Activated T-cell treated with anti-CD3 and anti-CD28 coated beads, Interleukin-2, amount 50 U/mL, for 1 hour (primary cell): Measurements from ENCODE around the gene B3GNT7.
"Not testable (repeated sequence)": the region's sequence is repeated elsewhere in the genome, so short reads cannot be mapped to it uniquely, and the experiment has no call there.

Experiments
- DNase-seq: peaks from one replicate; pipeline ENCODE4 v3.0.0-alpha.2; 2020

The B3GNT7 gene, protein sequence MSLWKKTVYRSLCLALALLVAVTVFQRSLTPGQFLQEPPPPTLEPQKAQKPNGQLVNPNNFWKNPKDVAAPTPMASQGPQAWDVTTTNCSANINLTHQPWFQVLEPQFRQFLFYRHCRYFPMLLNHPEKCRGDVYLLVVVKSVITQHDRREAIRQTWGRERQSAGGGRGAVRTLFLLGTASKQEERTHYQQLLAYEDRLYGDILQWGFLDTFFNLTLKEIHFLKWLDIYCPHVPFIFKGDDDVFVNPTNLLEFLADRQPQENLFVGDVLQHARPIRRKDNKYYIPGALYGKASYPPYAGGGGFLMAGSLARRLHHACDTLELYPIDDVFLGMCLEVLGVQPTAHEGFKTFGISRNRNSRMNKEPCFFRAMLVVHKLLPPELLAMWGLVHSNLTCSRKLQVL

GRCh38 chr2:231395188-231396057, at the start of gene B3GNT7:
Gene B3GNT7 (plus strand): TSS chr2:231395710. CDS start chr2:231395804, 94 bp downstream.
- no peak for DNase-seq

- no peak for DNase-seq
Measured at GRCh38 chr2:231347081-231347480, 48.4 kb upstream of the B3GNT7 start.

DNA sequence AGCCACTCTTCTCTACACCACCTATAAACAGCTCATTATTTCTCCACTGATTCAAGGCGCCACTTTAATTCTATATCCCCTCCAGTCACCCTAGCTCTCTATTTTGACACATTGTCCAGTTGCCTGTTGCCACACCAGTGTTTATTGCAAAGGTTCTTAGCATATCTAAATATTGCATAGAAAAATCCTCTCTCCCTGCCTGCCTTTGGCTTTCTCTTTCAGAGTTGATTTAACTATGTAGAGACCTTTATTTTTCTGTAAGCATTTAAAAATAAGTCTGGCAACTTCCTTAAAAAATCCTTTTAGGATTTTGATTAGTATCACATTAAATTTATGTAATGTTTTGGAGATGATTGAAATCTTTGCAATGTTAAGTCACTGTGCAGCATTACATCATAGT, 47.9 kb upstream of the B3GNT7 start:
- DNase-seq, result no peak

DNA sequence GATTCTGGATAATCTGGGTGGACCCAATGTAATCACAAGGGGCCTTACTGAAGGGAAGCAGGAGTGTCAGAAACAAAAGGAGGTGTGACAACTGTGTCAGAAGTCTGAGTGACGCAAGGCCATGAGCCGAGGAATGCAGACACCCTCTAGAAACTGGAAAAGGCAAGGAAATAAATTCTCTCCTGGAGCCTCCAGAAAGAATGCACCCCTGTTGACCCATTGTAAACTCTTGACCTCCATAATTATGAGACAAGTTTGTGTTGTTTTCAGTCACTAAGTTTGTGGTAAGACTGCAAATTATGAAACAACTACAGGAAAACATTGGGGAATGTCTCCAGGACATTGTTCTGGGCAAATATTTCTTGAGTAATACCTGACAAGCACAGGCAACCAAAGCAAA, 47.3 kb upstream of the B3GNT7 start:
- no peak for DNase-seq

GRCh38 chr2:231348704-231349373, 46.7 kb upstream of the B3GNT7 start:
- no peak for DNase-seq

- DNase-seq, result not testable (repeated sequence)
Measured at GRCh38 chr2:231349374-231349735, 46.2 kb upstream of the B3GNT7 start.

- DNase-seq, result no peak
Measured at GRCh38 chr2:231351648-231352047, 43.9 kb upstream of the B3GNT7 start.

DNA sequence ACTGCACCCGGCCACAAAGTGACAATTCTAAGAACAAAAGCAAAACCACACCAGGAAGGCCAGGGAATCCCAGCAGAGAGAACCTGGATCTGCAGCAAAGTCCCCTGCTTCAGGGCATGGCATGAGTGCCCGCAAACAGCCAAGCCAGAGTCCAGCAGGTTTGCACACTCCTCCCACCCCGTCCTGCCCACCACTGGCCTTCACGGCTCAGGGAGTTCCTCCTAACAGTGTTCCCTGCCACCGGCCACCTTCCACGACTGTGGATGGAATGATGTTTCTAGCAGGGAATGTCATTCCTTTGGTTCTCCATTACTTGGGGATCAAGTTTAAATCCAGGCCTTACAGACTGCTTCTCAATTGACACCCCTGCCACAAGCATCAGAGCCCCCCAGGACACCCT, 42.0 kb upstream of the B3GNT7 start:
- no peak for DNase-seq

DNA sequence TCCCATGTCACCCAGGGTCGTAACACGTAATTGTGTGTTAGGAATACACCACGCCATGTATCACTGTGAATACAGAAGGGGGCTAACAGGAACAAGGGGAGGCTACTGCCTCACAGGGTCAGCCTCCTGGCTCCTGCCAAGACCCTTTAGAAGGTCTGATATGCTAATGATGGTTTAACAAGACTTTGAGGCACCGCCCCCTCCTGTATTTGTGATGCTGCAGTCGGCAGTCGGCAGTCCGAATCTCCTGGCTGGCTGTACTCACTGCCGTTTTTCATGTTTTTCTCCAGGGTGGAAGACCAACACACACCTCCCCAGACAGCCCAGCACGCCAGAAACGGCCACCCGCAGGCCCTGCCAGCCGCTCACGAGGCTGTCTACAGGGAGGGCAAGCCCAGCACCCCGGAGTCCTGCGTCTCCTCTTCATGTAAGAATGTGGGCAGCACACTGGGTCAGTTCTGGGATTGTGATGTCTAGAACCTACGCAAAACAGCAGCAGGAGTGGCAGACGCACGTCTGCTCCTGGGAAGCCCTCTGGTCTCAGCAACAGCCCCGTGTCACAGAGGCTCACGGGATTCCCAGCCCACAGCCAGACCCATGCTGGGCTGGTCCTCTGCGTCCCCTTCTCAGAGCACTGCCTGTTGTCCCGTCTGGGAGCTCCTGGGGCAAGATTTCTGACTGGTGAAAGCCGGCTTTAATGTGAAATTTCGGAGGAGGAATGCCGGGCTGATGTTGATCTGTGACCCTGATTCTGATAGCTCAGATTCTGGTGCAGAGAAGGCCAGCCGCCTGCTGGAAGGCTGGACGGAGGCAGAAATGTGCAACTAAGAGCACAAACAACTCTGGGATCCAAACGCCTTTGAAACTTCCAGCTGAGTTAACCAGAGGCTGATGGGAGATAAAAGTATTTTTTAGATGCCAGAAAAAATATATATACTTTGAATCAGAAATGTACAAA, 39.7 kb upstream of the B3GNT7 start:
- no peak for DNase-seq

GRCh38 chr2:231356466-231356844, 39.1 kb upstream of the B3GNT7 start:
- DNase-seq, result no peak

- DNase-seq, result no peak
Measured at GRCh38 chr2:231357048-231357447, 38.5 kb upstream of the B3GNT7 start.

GRCh38 chr2:231357931-231358330, 37.6 kb upstream of the B3GNT7 start:
- DNase-seq, result no peak

GRCh38 chr2:231359441-231359840, 36.1 kb upstream of the B3GNT7 start:
- no peak for DNase-seq

- DNase-seq, result no peak
Measured at GRCh38 chr2:231359948-231360347, 35.6 kb upstream of the B3GNT7 start.

- no peak for DNase-seq
Measured at GRCh38 chr2:231360401-231360800, 35.1 kb upstream of the B3GNT7 start.

DNA sequence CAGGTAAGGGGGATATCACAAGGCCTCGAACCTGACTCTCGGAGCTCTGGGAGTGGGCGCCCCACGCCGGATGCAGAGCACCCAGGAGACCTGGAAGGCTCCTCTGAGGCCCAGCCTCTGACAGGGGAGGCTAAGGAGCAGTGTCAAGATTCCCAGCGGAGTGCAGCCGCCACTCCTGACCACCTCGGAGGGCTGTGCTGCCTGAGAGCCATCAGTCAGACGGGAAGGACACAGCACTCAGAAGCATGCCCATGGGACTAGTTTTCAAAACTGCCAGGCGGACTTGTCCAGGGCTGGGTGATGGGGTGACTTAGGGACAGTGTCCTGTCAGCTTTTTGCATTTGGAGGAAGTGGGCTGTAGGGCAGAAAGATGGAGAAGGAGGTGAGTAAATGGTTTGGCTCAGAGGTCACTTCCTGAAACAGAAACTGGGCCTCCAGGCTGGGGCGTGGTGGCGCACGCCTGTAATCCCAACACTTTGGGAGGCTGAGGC, 34.6 kb upstream of the B3GNT7 start:
- DNase-seq, result no peak

DNA sequence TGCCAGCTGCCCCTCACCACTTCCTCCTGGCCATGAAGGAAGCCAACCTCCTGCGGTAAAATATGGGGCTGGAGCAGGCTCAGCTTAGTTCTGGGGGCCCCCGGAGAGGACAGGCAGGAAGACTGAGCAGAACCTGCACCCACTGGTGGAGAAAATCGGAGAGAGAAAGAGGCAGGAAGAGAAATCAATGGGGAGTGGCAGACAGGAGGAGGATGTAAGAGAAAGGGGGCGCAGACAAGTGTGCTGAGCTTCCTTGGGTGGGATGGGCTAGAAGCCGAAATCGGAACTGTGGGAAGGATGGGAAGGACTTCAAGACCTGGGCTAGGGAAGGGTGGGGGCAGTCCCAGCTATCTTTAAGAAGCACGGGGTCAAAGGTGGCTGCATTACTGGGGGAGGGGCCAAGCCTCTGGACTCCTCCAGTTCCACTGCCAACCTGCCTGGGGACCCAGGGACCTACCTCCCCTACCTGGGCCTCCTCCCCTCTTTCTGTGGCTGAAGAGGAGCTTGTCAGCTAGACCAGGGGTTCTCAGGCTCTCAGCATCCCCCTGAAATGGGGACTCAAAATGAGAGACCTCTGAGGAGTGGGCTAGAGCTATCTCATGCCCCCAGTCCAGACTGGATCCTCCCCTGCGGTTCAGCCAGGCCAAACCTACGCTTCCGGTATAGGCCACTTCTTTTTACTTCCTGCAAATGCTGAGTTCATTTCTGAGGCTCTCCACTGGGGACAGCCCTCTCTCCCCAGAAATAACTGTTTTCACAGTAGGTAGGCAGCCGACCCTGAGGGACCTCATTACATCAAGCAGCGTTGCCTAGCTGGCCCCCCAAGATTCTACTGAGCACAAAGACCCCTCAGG, 33.6 kb upstream of the B3GNT7 start:
- no peak for DNase-seq

DNA sequence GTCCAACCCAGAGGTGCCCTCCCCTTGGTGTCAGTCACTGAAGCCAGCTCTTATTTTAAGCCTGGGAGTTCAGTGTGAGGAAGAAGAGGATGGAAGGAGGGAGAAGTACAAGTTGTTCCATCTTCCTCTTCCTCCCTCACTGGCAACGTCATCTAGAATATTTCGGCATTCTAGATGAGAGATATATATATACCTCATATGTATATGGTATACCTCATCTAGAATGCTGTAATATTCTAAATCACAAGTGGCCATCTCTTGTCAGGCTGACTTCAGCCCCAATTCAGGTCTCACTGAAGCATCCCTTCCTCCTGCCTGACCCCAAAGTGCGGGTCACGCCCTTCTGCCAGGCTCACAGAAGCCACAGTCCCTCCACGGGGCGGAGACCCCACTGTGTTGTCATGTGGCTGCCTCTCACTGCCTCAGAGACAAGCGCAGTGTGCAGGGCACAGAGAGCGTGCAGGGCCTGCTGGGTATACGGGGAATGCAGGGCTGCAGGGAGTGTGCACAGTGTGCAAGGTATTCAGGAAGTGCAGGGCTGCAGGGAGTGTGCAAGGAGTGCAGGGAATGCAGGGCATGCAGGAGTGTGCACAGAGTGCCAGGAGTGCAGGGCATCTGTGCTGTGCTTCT, 32.8 kb upstream of the B3GNT7 start:
- DNase-seq, result no peak

GRCh38 chr2:231364061-231364460, 31.4 kb upstream of the B3GNT7 start:
- DNase-seq, result no peak

DNA sequence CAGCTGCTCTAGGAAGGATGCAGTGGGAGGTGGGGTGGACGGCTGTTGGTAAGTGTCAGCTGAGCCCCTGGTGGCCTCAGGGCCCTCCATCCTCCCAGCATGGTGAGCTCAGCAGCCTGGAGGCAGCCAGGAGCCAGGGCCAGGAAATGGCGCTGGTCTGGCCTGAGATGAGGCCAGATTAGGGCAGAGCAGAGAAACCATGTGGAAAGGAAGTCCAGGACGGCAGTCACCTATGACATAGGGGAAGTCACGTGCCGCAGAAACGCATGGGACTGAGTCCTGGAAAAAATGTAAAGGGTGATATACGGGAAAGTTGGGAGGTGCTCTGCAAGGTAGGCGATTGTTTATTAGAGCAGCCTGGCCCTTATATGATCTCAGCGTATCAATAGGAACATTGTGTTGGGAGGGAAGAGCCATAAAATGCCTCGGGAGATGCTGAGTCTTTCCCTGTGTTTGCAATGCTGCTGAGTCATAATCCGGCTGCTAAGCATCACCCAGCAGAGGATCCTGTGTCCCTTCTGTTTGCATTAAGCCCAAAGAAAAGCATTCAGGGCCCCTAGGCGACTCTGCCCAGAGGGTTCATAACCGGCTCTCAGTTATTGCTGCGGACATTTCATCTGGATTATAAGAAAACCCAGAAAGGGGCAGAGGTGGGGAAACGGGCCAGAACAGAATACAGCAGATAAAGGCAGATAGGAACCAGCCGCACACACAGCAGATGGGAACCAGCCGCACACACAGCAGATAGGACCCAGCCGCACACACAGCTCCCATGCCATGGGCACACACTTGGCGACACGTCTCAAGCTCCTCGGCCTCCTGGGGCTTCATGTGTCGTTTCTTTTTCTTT, 30.3 kb upstream of the B3GNT7 start:
- DNase-seq, result no peak
